K562 (cell line): ENCODE measurements around the gene MBD6. TPM values are rescaled to one million over a fixed set of nuclear protein-coding genes. Genes with fewer than 3 reads are reported as not detected.

Experiments used
- CHAMP1 ChIP-seq: fragments of 450-650 bp; IDR thresholded peaks from 2 replicates; pipeline ENCODE4 v1.6.1; 2016; ENCODE audit warnings: mild to moderate bottlenecking
- CREB5 ChIP-seq: fragments of 250-450 bp; sonication (Bioruptor Pico); IDR thresholded peaks from 2 replicates; pipeline ENCODE4 v1.5.0; 2020; ENCODE audit warnings: mild to moderate bottlenecking
- DIDO1 ChIP-seq: fragments of 450-650 bp; IDR thresholded peaks from 2 replicates; pipeline ENCODE4 v1.6.1; 2016; ENCODE audit warnings: low read depth, missing biosample characterization, missing genetic modification characterization
- E4F1 ChIP-seq: fragments of 250-450 bp; sonication (Bioruptor Pico); IDR thresholded peaks from 2 replicates; pipeline ENCODE4 v1.5.0; 2021; ENCODE audit warnings: mild to moderate bottlenecking, borderline replicate concordance
- ESRRB ChIP-seq: fragments of 250-450 bp; sonication (Bioruptor Pico); IDR thresholded peaks from 2 replicates; pipeline ENCODE4 v1.5.0; 2020; ENCODE audit warnings: mild to moderate bottlenecking, moderate library complexity, borderline replicate concordance
- HBP1 ChIP-seq: fragments of 450-650 bp; formaldehyde crosslinking; IDR thresholded peaks from 2 replicates; pipeline ENCODE4 v1.4.0; 2022; ENCODE audit warnings: missing genetic modification characterization
- KAT8 ChIP-seq: fragments of 450-650 bp; IDR thresholded peaks from 2 replicates; pipeline ENCODE4 v1.6.1; 2016; ENCODE audit warnings: low read depth, mild to moderate bottlenecking
- MCM7 ChIP-seq, 2 experiments: fragments of 450-650 bp; IDR thresholded peaks; 2 replicates each; pipeline ENCODE4 v1.6.1; 2016 to 2018
- NELFE ChIP-seq: IDR thresholded peaks from 2 replicates; pipeline ENCODE4 v1.6.1; 2011; ENCODE audit warnings: mild to moderate bottlenecking; ENCODE audit not compliant: insufficient read depth, insufficient read length
- SNIP1 ChIP-seq: fragments of 450-650 bp; IDR thresholded peaks from 2 replicates; pipeline ENCODE4 v1.7.1; 2017; ENCODE audit warnings: low read depth, mild to moderate bottlenecking
- SRSF9 ChIP-seq: fragments of 200-400 bp; formaldehyde crosslinking; IDR thresholded peaks from 2 replicates; pipeline ENCODE4 v1.6.1; 2017; ENCODE audit warnings: low read depth, low read length, borderline replicate concordance
- TFE3 ChIP-seq: fragments of 450-650 bp; formaldehyde crosslinking; IDR thresholded peaks from 2 replicates; pipeline ENCODE4 v1.4.0; 2020; ENCODE audit warnings: mild to moderate bottlenecking, mixed read lengths
- ZBTB43 ChIP-seq: sonication (generic); formaldehyde crosslinking; IDR thresholded peaks from 2 replicates; pipeline ENCODE4 v1.8.0; 2023; ENCODE audit warnings: mild to moderate bottlenecking, missing genetic modification reagents
- ZBTB9 ChIP-seq: fragments of 450-650 bp; formaldehyde crosslinking; IDR thresholded peaks from 2 replicates; pipeline ENCODE4 v1.4.0; 2020; ENCODE audit warnings: mild to moderate bottlenecking, moderate library complexity
- ZKSCAN8 ChIP-seq: fragments of 200-800 bp; sonication (Bioruptor generic); IDR thresholded peaks from 2 replicates; pipeline ENCODE4 v1.6.1; 2016; ENCODE audit warnings: missing genetic modification characterization, missing compliant biosample characterization
- ZNF431 ChIP-seq: sonication (generic); formaldehyde crosslinking; IDR thresholded peaks from 2 replicates; pipeline ENCODE4 v1.8.0; 2022; ENCODE audit warnings: mild to moderate bottlenecking, missing genetic modification reagents
- ZNF79 ChIP-seq: fragments of 250-450 bp; sonication (Bioruptor Pico); IDR thresholded peaks from 2 replicates; pipeline ENCODE4 v1.4.0; 2020; ENCODE audit warnings: low read depth, mild to moderate bottlenecking, moderate library complexity
- polyA plus RNA-seq, 8 experiments: library from polyadenylated mRNA; depleted of rRNA in 4 of 8; stranded (reverse) in 5 of 8; unstranded in 3 of 8; fragments of >200 nt; fragmentation: Nextera tagmentation in 2 of 8; fragmentation: Illumina TruSeq in 1 of 8; extraction: Ambion mirVana in 2 of 8; extraction: Trizol in 1 of 8; gene quantifications; 2 replicates each; pipeline versions ENCODE4 v1.2.1 to v1.2.3, GENCODE V29; 2011 to 2014; ENCODE audit warnings: inconsistent platforms in 1 of 8, missing spikeins in 1 of 8
- total RNA-seq, 7 experiments: library from RNA; depleted of rRNA in 6 of 7; stranded (reverse); fragments of >200 nt in 6 of 7; fragmentation: Illumina TruSeq in 2 of 7; extraction: Trizol in 2 of 7; gene quantifications; 2 replicates each; pipeline versions ENCODE4 v1.2.1 to v1.2.3, GENCODE V29; 2011 to 2021; ENCODE audit warnings: low replicate concordance in 1 of 7

The MBD6 gene
- total and polyA plus RNA-seq, 9 of the 15 experiments (the other 6 are each of a cell fraction or from before 2014, with no cell fraction given): 2.0 to 54.8 (median 3.8) TPM

GRCh38 chr12:57474430-57474829 lies 48.2 kb upstream of the MBD6 start (continued):
- TF ChIP-seq CHAMP1 (no peak), TFE3 (CRISPR knock-in tag) (no peak), MCM7 (IDR thresholded peaks at IDR 0.05) (no peak), ZNF79 (CRISPR knock-in tag) (no peak), DIDO1 (tag) (no peak), ZBTB9 (CRISPR knock-in tag) (no peak), NELFE (no peak), SRSF9 (no peak), ZNF431 (no peak), ZKSCAN8 (no peak), SNIP1 (no peak), CREB5 (CRISPR knock-in tag) (no peak), ESRRB (CRISPR knock-in tag) (no peak), HBP1 (CRISPR knock-in tag) (no peak), ZBTB43 (CRISPR knock-in tag) (no peak), KAT8 (no peak), E4F1 (CRISPR knock-in tag) (no peak)
